Endothelial cell of umbilical vein (primary cell): ENCODE measurements around the gene ECPAS. TPM values are rescaled to one million over a fixed set of nuclear protein-coding genes. Genes with fewer than 3 reads are reported as not detected.

Source experiments
- BruUV-seq: library from RNA; stranded (reverse); fragments of 400-500 nt; replicated peaks from 2 replicates; lab custom pipeline; 2021; lab: Mats Ljungman, UMichigan
- CTCF ChIA-PET: fragments of 300-600, 350-600 bp; sonication (Branson Sonifier 250); formaldehyde crosslinking; loops from one replicate; lab custom pipeline; 2021; ENCODE audit warnings: antibody characterized with exemption, inconsistent platforms; lab: Charles Lee
- POLR2A ChIA-PET: fragments of 300-600, 350-600 bp; sonication (Branson Sonifier 250); formaldehyde crosslinking; loops from one replicate; lab custom pipeline; 2021; ENCODE audit warnings: antibody characterized with exemption, inconsistent platforms; lab: Charles Lee
- DNase-seq: peaks from one replicate; pipeline ENCODE4 v3.0.0-alpha.2; 2011; ENCODE audit warnings: low read depth, low spot score
- FAIRE-seq: peaks from 2 replicates; lab custom pipeline; 2011; peaks lifted over from hg19 to GRCh38; lab: Jason Lieb, UNC
- H2AFZ ChIP-seq: 2 replicates; pipeline ENCODE4 v1.6.0; 2012; ENCODE audit warnings: low read depth, low read length, control low read depth, inconsistent platforms
- H3K27ac ChIP-seq: 2 replicates; pipeline ENCODE4 v1.5.1; 2011; ENCODE audit warnings: low read depth, mild to moderate bottlenecking, control low read depth, low read length, moderate library complexity; ENCODE audit not compliant: insufficient read depth
- H3K27me3 ChIP-seq, 2 experiments: 2 replicates each; pipeline versions ENCODE4 v1.6.0 to v1.6.1; 2011; ENCODE audit warnings: low read length in 2 of 2, mixed read lengths in 1 of 2; ENCODE audit not compliant: control insufficient read depth in 2 of 2, insufficient read depth in 2 of 2
- H3K36me3 ChIP-seq, 2 experiments: 2 replicates in 1 of 2; 3 replicates in 1 of 2; pipeline ENCODE4 v1.5.1; 2011; ENCODE audit warnings: low read length in 2 of 2, mild to moderate bottlenecking in 1 of 2, moderate library complexity in 1 of 2; ENCODE audit not compliant: control insufficient read depth in 2 of 2, insufficient read depth in 2 of 2; ENCODE audit errors: extremely low read depth in 1 of 2
- H3K4me1 ChIP-seq: 3 replicates; pipeline ENCODE4 v1.5.1; 2011; ENCODE audit warnings: mild to moderate bottlenecking, low read length; ENCODE audit not compliant: control insufficient read depth, insufficient read depth; ENCODE audit errors: extremely low read depth
- H3K4me2 ChIP-seq: 2 replicates; pipeline ENCODE4 v1.6.1; 2011; ENCODE audit warnings: low read length, control low read depth, mixed read lengths; ENCODE audit not compliant: insufficient read depth
- H3K4me3 ChIP-seq, 3 experiments: fragments of 200-600 bp in 1 of 3; sonication (generic), shearing (Covaris generic) in 1 of 3; replicated peaks in 1 of 3; 2 replicates each; pipeline ENCODE4 v1.5.1; 2011 to 2016; ENCODE audit warnings: control low read depth in 3 of 3, low read length in 3 of 3, mild to moderate bottlenecking in 2 of 3, inconsistent platforms in 1 of 3, low read depth in 1 of 3, moderate library complexity in 1 of 3; ENCODE audit not compliant: insufficient read depth in 1 of 3
- H3K79me2 ChIP-seq: 2 replicates; pipeline ENCODE4 v1.6.0; 2012; ENCODE audit warnings: low read length, inconsistent platforms; ENCODE audit not compliant: control insufficient read depth, insufficient read depth
- H3K9ac ChIP-seq: replicated peaks from 2 replicates; pipeline ENCODE3; 2011; ENCODE audit warnings: low read length, control low read depth; ENCODE audit not compliant: insufficient read depth; ENCODE audit errors: extremely low read depth
- H3K9me1 ChIP-seq: replicated peaks from 3 replicates; pipeline ENCODE4 v1.6.0; 2011; ENCODE audit warnings: mild to moderate bottlenecking, low read length; ENCODE audit not compliant: control insufficient read depth, insufficient read depth; ENCODE audit errors: extremely low read depth
- H3K9me3 ChIP-seq: replicated peaks from 2 replicates; pipeline ENCODE4 v1.5.1; 2012; ENCODE audit warnings: low read length, inconsistent platforms; ENCODE audit not compliant: control insufficient read depth, insufficient read depth
- H4K20me1 ChIP-seq: replicated peaks from 2 replicates; pipeline ENCODE3; 2011; ENCODE audit warnings: mild to moderate bottlenecking, low read length; ENCODE audit not compliant: control insufficient read depth, insufficient read depth; ENCODE audit errors: extremely low read depth
- EZH2 ChIP-seq: IDR thresholded peaks from 2 replicates; pipeline ENCODE4 v1.6.1; 2012; ENCODE audit warnings: borderline replicate concordance, low read depth, mild to moderate bottlenecking, moderate library complexity, low read length, inconsistent platforms; ENCODE audit not compliant: severe bottlenecking
- FOS ChIP-seq: IDR thresholded peaks from 2 replicates; pipeline ENCODE4 v1.6.1; 2011; ENCODE audit warnings: mild to moderate bottlenecking, low read length, moderate library complexity, borderline replicate concordance; ENCODE audit not compliant: insufficient read depth
- GATA2 ChIP-seq: IDR thresholded peaks from 2 replicates; pipeline ENCODE4 v1.7.0; 2011; ENCODE audit warnings: low read depth, mild to moderate bottlenecking, moderate library complexity, mixed read lengths, low read length; ENCODE audit not compliant: insufficient read length, insufficient read depth
- JUN ChIP-seq: IDR thresholded peaks from 2 replicates; pipeline ENCODE4 v1.6.1; 2011; ENCODE audit warnings: borderline replicate concordance, low read depth; ENCODE audit not compliant: insufficient read length, insufficient read depth
- MYC ChIP-seq: IDR thresholded peaks from one replicate; pipeline ENCODE4 v1.6.1; 2011; ENCODE audit warnings: mild to moderate bottlenecking, low read depth, low read length
- POLR2A ChIP-seq: IDR thresholded peaks from 2 replicates; pipeline ENCODE4 v1.6.1; 2012; ENCODE audit warnings: low read depth, mild to moderate bottlenecking, control low read depth, low read length
- POLR2AphosphoS5 ChIP-seq: IDR thresholded peaks from 2 replicates; pipeline ENCODE4 v1.6.1; 2012; ENCODE audit warnings: low read depth, mild to moderate bottlenecking, control low read depth, low read length, moderate library complexity; ENCODE audit not compliant: insufficient read depth
- dilution Hi-C: fragments of 300-500 bp; cut with MboI; formaldehyde crosslinking; loops from one replicate; pipeline ENCODE4 v1.15.0; 2019; ENCODE audit warnings: low sequenced_read_pairs; ENCODE audit not compliant: extremely low pct_ligation_motif_present
- intact Hi-C: fragments of 100-400 bp; cut with micrococcal nuclease; formaldehyde crosslinking; loops from one replicate; pipeline ENCODE4 v1.10.0; 2022
- polyA plus RNA-seq, 4 experiments: library from polyadenylated mRNA; depleted of rRNA in 3 of 4; stranded (reverse) in 3 of 4; unstranded in 1 of 4; fragments of >200 nt; gene quantifications; 2 replicates each; pipeline versions ENCODE4 v1.2.1 to v1.2.3, GENCODE V29; 2011 to 2012; ENCODE audit warnings: missing spikeins in 1 of 4
- total RNA-seq: library from RNA; stranded (reverse); gene quantifications from 2 replicates; pipeline ENCODE4 v1.2.3, GENCODE V29; 2021
- TF ChIP-seq, protein P1 (sequence below), 2 donors: IDR thresholded peaks; 1 replicate in 1 of 2; 2 replicates in 1 of 2; pipeline ENCODE4 v1.5.1; 2011; ENCODE audit warnings: low read length in 2 of 2, mild to moderate bottlenecking in 2 of 2, moderate library complexity in 2 of 2, control low read depth in 1 of 2, inconsistent platforms in 1 of 2, low read depth in 1 of 2; ENCODE audit not compliant: insufficient read depth in 1 of 2; ENCODE audit errors: extremely low read depth in 1 of 2
- TF ChIP-seq, protein P2 (sequence below): IDR thresholded peaks from 2 replicates; pipeline ENCODE4 v1.6.1; 2011; ENCODE audit not compliant: insufficient read depth, insufficient read length

ECPAS gene
- total and polyA plus RNA-seq, 2 donors (not counting 3 experiments of a cell fraction or from before 2014, with no cell fraction given) = 17.9 to 89.3 TPM

DNA sequence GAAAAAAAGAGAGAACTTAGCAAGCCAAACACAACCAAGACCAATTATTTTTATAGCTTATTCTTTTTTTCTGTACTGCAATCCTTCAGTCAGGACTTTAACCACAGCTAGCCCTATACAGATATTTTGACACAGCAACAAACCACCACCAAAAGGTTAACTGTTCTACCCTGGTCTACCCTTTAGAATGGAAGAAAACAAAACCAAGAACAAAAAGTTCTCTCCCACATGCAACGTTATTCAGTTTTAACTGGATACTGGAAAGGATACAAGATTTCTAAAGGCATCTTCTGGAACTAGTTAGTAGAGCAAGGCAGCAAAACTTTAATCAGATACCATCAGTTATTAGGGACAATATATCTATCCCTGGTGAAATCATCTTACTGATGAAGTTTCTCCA is 32.6 kb downstream of the ECPAS start:
- H2AFZ ChIP-seq = no peak overlapping the region
- FAIRE-seq (no peak), DNase-seq (no peak)
- BruUV-seq = no TSS peak
- intact Hi-C loops = no loop called here
- H3K27me3 ChIP-seq = no peaks in the 10 kb centered on the region
- no peaks in the 10 kb centered on the region for H3K4me1 ChIP-seq
- no peak overlapping the region for H3K27ac ChIP-seq
- POLR2A ChIA-PET = no interaction called here
- no peak overlapping the region for H3K4me3 ChIP-seq
- H3K79me2 ChIP-seq = peaks cover 68% of the 10 kb centered on the region
- CTCF ChIA-PET = no interaction called here
- H3K36me3 ChIP-seq = no peaks in the 10 kb centered on the region
- no peak for TF ChIP-seq EZH2
- TF ChIP-seq MYC = no peak
- TF ChIP-seq, protein P1, sequence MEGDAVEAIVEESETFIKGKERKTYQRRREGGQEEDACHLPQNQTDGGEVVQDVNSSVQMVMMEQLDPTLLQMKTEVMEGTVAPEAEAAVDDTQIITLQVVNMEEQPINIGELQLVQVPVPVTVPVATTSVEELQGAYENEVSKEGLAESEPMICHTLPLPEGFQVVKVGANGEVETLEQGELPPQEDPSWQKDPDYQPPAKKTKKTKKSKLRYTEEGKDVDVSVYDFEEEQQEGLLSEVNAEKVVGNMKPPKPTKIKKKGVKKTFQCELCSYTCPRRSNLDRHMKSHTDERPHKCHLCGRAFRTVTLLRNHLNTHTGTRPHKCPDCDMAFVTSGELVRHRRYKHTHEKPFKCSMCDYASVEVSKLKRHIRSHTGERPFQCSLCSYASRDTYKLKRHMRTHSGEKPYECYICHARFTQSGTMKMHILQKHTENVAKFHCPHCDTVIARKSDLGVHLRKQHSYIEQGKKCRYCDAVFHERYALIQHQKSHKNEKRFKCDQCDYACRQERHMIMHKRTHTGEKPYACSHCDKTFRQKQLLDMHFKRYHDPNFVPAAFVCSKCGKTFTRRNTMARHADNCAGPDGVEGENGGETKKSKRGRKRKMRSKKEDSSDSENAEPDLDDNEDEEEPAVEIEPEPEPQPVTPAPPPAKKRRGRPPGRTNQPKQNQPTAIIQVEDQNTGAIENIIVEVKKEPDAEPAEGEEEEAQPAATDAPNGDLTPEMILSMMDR (IDR thresholded peaks at IDR 0.05; ENCODE audit: extremely low read depth in 1 of 2, insufficient read depth in 1 of 2, low read depth in 1 of 2, low read length in 2 of 2) = no peak
- TF ChIP-seq POLR2A = no peak
- TF ChIP-seq JUN = no peak
- no peak for TF ChIP-seq GATA2
- TF ChIP-seq POLR2AphosphoS5 = no peak
- TF ChIP-seq, protein P2, sequence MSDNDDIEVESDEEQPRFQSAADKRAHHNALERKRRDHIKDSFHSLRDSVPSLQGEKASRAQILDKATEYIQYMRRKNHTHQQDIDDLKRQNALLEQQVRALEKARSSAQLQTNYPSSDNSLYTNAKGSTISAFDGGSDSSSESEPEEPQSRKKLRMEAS = no peak
- no peak for TF ChIP-seq FOS
- dilution Hi-C loops = no loop called here
- H3K9me3 ChIP-seq = no peaks in the 10 kb centered on the region
- H3K9ac ChIP-seq = no peak overlapping the region
- H3K9me1 ChIP-seq = no peaks in the 10 kb centered on the region
- H4K20me1 ChIP-seq = peaks cover 3% of the 10 kb centered on the region
- no peak overlapping the region for H3K4me2 ChIP-seq
